OCI-LY7 (cell line): ENCODE results near the gene ATP11A. TPM values are rescaled to one million over a fixed set of nuclear protein-coding genes. Genes with fewer than 3 reads are reported as not detected.

Source experiments
- BruUV-seq: library from RNA; stranded (reverse); fragments of 400-500 nt; replicated peaks from 2 replicates; lab custom pipeline; 2021; lab: Mats Ljungman, UMichigan
- CTCF ChIA-PET: fragments of 300-600 bp; sonication (Branson Sonifier 250); formaldehyde crosslinking; loops from one replicate; lab custom pipeline; 2022; ENCODE audit warnings: antibody characterized with exemption; ENCODE audit not compliant: unreplicated experiment; lab: Charles Lee
- POLR2A ChIA-PET: fragments of 300-600 bp; sonication (Branson Sonifier 250); formaldehyde crosslinking; loops from one replicate; lab custom pipeline; 2022; ENCODE audit warnings: antibody characterized with exemption; lab: Charles Lee
- DNase-seq: peaks from one replicate; pipeline ENCODE4 v3.0.0-alpha.2; 2015; ENCODE audit warnings: low spot score
- H2AFZ ChIP-seq: fragments of 200-600 bp; sonication (generic), shearing (Covaris generic); 2 replicates; pipeline ENCODE4 v1.6.1; 2014; ENCODE audit warnings: mild to moderate bottlenecking, antibody characterized with exemption, low read length, moderate library complexity
- H3K27ac ChIP-seq: fragments of 200-600 bp; sonication (generic); 2 replicates; pipeline ENCODE4 v1.5.1; 2014; ENCODE audit warnings: mixed run types, low read depth, mild to moderate bottlenecking, moderate library complexity, low read length, inconsistent platforms; ENCODE audit not compliant: poor library complexity, severe bottlenecking
- H3K36me3 ChIP-seq: fragments of 200-600 bp; sonication (generic); 2 replicates; pipeline ENCODE4 v1.6.1; 2014; ENCODE audit warnings: mild to moderate bottlenecking, antibody characterized with exemption, low read length, moderate library complexity, mixed read lengths; ENCODE audit not compliant: insufficient read depth
- H3K4me1 ChIP-seq: fragments of 200-600 bp; sonication (generic); 2 replicates; pipeline ENCODE4 v1.5.1; 2014; ENCODE audit warnings: mild to moderate bottlenecking, low read length; ENCODE audit not compliant: insufficient read depth, poor library complexity, severe bottlenecking
- H3K4me2 ChIP-seq: fragments of 200-600 bp; sonication (generic); 2 replicates; pipeline ENCODE4 v1.6.1; 2014; ENCODE audit warnings: mild to moderate bottlenecking, low read length
- H3K4me3 ChIP-seq: fragments of 200-600 bp; sonication (generic); 2 replicates; pipeline ENCODE4 v1.5.1; 2014; ENCODE audit warnings: mild to moderate bottlenecking, low read depth, low read length; ENCODE audit not compliant: poor library complexity, severe bottlenecking
- H3K79me2 ChIP-seq: fragments of 200-600 bp; sonication (generic); 2 replicates; pipeline ENCODE4 v1.6.1; 2016; ENCODE audit warnings: low read depth, mild to moderate bottlenecking, low read length, moderate library complexity, mixed read lengths; ENCODE audit not compliant: insufficient read depth
- H3K9me2 ChIP-seq: fragments of 200-600 bp; sonication (generic); 2 replicates; pipeline ENCODE4 v1.6.1; 2016; ENCODE audit warnings: mild to moderate bottlenecking, low read length, mixed read lengths; ENCODE audit not compliant: insufficient read depth
- H3K9me3 ChIP-seq: fragments of 200-600 bp; sonication (generic); 2 replicates; pipeline ENCODE4 v1.6.1; 2014; ENCODE audit warnings: mild to moderate bottlenecking, mixed run types, low read length, mixed read lengths
- H4K20me1 ChIP-seq: fragments of 200-600 bp; sonication (generic); 2 replicates; pipeline ENCODE4 v1.6.1; 2014; ENCODE audit warnings: mild to moderate bottlenecking, antibody characterized with exemption, low read length, moderate library complexity, mixed read lengths; ENCODE audit not compliant: insufficient read depth
- EZH2phosphoT487 ChIP-seq: fragments of 200-600 bp; sonication (generic); IDR thresholded peaks from 2 replicates; pipeline ENCODE4 v1.6.1; 2018; ENCODE audit warnings: low read depth, borderline replicate concordance, mild to moderate bottlenecking, mixed run types, antibody characterized with exemption, low read length, moderate library complexity, mixed read lengths
- intact Hi-C: fragments of 100-400 bp; cut with micrococcal nuclease; formaldehyde crosslinking; loops from one replicate; pipeline ENCODE4 v1.10.0; 2022; ENCODE audit not compliant: unreplicated experiment
- total RNA-seq, 2 experiments: library from RNA; depleted of rRNA in 1 of 2; stranded (reverse); fragments of >200 nt in 1 of 2; shearing (Covaris generic) in 1 of 2; gene quantifications; 2 replicates each; pipeline ENCODE4 v1.2.3, GENCODE V29; 2014 to 2022
- TF ChIP-seq, protein P1 (sequence below): fragments of 200-600 bp; sonication (generic); conservative IDR thresholded peaks from 2 replicates; pipeline ENCODE4 v1.5.1; 2014; ENCODE audit warnings: mild to moderate bottlenecking, antibody characterized with exemption, low read length, moderate library complexity, mixed read lengths

ATP11A gene
- total RNA-seq, 2 experiments from 2014 or later, result 8.8 to 23.1 TPM

DNA sequence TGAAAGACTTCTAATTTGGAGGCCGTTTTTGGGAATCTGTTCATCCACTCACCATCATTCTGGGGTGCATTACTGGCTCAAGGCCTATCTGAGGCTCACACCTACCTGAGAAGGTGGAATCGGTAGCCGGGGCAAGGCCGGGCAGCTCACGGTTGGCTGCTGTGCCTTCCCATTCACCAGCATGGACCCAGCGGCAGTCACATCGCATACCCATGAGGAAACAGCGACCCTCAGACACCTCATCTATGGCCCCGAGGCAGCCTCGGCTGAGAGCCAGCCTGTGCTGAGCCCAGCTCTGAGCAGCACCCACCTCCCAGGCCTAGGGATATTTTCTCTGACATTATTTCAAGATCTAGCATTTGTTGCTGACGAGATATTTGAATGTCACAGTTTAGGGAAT, 130.5 kb downstream of the ATP11A start:
- Histone ChIP-seq H3K79me2 (no peaks in the 10 kb centered on the region), H3K4me2 (no peak overlapping the region), H3K4me1 (no peaks in the 10 kb centered on the region), H3K9me2 (no peaks in the 10 kb centered on the region), H4K20me1 (no peaks in the 10 kb centered on the region), H2AFZ (no peak overlapping the region), H3K4me3 (no peak overlapping the region), H3K27ac (no peak overlapping the region), H3K9me3 (no peaks in the 10 kb centered on the region), H3K36me3 (peaks cover 8% of the 10 kb centered on the region; the same call in 1 of the 2 replicates)
- TF ChIP-seq EZH2phosphoT487, result no peak
- TF ChIP-seq, protein P1, sequence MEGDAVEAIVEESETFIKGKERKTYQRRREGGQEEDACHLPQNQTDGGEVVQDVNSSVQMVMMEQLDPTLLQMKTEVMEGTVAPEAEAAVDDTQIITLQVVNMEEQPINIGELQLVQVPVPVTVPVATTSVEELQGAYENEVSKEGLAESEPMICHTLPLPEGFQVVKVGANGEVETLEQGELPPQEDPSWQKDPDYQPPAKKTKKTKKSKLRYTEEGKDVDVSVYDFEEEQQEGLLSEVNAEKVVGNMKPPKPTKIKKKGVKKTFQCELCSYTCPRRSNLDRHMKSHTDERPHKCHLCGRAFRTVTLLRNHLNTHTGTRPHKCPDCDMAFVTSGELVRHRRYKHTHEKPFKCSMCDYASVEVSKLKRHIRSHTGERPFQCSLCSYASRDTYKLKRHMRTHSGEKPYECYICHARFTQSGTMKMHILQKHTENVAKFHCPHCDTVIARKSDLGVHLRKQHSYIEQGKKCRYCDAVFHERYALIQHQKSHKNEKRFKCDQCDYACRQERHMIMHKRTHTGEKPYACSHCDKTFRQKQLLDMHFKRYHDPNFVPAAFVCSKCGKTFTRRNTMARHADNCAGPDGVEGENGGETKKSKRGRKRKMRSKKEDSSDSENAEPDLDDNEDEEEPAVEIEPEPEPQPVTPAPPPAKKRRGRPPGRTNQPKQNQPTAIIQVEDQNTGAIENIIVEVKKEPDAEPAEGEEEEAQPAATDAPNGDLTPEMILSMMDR, result no peak
- ChIA-PET CTCF (no interaction called here), POLR2A (no interaction called here)
- DNase-seq, result no peak
- intact Hi-C loops, result no loop called here
- no TSS peak for BruUV-seq

DNA sequence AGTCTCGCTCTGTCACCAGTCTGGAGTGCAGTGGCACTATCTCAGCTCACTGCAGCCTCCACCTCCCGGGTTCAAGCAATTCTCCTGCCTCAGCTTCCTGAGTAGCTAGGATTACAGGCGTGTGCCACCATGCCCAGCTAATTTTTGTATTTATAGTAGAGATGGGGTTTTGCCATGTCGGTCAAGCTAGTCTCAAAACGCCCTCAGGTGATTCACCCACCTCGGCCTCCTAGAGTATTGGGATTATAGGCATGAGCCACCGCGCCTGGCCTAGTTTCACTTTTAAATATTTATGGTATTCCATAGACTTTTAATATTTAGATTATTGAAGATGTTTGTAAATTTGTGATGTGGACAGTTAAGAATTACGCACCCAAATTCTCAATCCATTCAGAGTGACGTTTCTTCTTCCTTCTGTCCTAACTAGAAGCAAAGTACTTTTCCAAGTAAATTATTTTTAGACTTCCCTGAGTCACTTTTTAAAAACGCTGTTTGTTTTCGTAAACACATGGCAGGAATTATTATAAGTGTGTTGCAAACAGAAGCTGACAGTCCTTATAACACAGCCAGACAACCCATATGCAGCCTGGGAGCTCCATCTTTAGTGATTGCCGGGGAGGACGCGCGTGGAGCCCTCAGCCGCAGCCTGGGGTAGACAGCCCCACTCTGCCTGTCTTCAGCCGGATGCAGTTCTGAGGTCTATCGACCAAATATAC, 131.7 kb downstream of the ATP11A start:
- ChIA-PET POLR2A (no interaction called here), CTCF (no interaction called here)
- H3K4me1 ChIP-seq, result no peaks in the 10 kb centered on the region
- H3K36me3 ChIP-seq, result peaks cover 6% of the 10 kb centered on the region; the same call in 1 of the 2 replicates
- no TSS peak for BruUV-seq
- no peak overlapping the region for H2AFZ ChIP-seq
- no peaks in the 10 kb centered on the region for H3K79me2 ChIP-seq
- H3K4me3 ChIP-seq, result no peak overlapping the region
- H4K20me1 ChIP-seq, result no peaks in the 10 kb centered on the region
- H3K9me2 ChIP-seq, result no peaks in the 10 kb centered on the region
- no peak for DNase-seq
- no peaks in the 10 kb centered on the region for H3K9me3 ChIP-seq
- intact Hi-C loops, result no loop called here
- H3K27ac ChIP-seq, result no peak overlapping the region
- no peak overlapping the region for H3K4me2 ChIP-seq
- no peak for TF ChIP-seq EZH2phosphoT487
- TF ChIP-seq, protein P1, result no peak

GRCh38 chr13:112822851-112823250, 133.0 kb downstream of the ATP11A start:
- no peaks in the 10 kb centered on the region for H3K4me1 ChIP-seq
- no peak overlapping the region for H3K27ac ChIP-seq
- H3K4me3 ChIP-seq, result no peak overlapping the region
- H2AFZ ChIP-seq, result no peak overlapping the region
- H3K36me3 ChIP-seq, result no peaks in the 10 kb centered on the region; the same call in none of the 2 replicates
- ChIA-PET POLR2A (interaction anchor here (0.7 kb wide), 2 partner anchors 9 to 172 kb away, joined by 3 read pairs; no protein-coding TSS in a partner anchor), CTCF (no interaction called here)
- H3K9me3 ChIP-seq, result no peaks in the 10 kb centered on the region
- no peak for DNase-seq
- H3K9me2 ChIP-seq, result no peaks in the 10 kb centered on the region
- intact Hi-C loops, result no loop called here
- BruUV-seq, result no TSS peak
- no peaks in the 10 kb centered on the region for H4K20me1 ChIP-seq
- H3K79me2 ChIP-seq, result no peaks in the 10 kb centered on the region
- TF ChIP-seq, protein P1, result no peak
- no peak for TF ChIP-seq EZH2phosphoT487
- no peak overlapping the region for H3K4me2 ChIP-seq
